Sigmoid colon (tissue), 4 donors: ENCODE results near the gene SPATA4.

Experiments used
- CTCF ChIP-seq, 4 experiments: fragments of 450-650 bp in 3 of 4; fragments of 200-600 bp in 1 of 4; IDR thresholded peaks; one replicate each; pipeline ENCODE4 v1.5.1; 2016 to 2019; ENCODE audit warnings: antibody characterized with exemption in 4 of 4, mild to moderate bottlenecking in 3 of 4, moderate library complexity in 2 of 4
- EP300 ChIP-seq, 4 donors: sonication (generic); formaldehyde crosslinking; IDR thresholded peaks; one replicate each; pipeline ENCODE4 v1.6.1; 2017; ENCODE audit warnings: antibody characterized with exemption in 4 of 4
- POLR2A ChIP-seq, 2 donors: fragments of 450-650 bp; IDR thresholded peaks; one replicate each; pipeline ENCODE4 v1.6.1; 2016; ENCODE audit warnings: antibody characterized with exemption in 2 of 2, mild to moderate bottlenecking in 2 of 2, moderate library complexity in 2 of 2
- POLR2AphosphoS5 ChIP-seq, 4 donors: sonication (generic); formaldehyde crosslinking; IDR thresholded peaks; one replicate each; pipeline ENCODE4 v1.6.1; 2017; ENCODE audit warnings: antibody characterized with exemption in 4 of 4

DNA sequence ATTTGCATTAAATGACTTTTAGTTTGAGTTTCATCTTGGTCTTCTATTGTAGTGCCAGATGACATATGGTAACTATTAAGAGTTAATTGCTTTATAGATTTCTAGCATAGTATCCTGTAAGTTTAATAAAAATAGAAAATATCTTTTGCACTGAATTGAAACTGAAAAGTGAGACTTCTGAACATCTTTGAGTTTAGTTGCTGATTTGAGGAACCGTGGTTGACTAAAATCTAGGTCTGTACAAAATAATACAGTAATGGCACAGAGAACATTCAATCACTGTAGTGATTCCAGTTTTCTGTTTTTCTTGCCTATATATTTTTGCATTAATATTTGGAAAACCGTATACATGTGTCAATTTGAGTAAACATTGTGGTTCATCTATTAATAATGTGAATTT lies 60.7 kb downstream of the SPATA4 start:
- no peak for TF ChIP-seq CTCF (IDR thresholded peaks at IDR 0.05)
- no peak for TF ChIP-seq POLR2A (IDR thresholded peaks at IDR 0.05)
- TF ChIP-seq POLR2AphosphoS5 (IDR thresholded peaks at IDR 0.05): no peak
- TF ChIP-seq EP300 (IDR thresholded peaks at IDR 0.05): no peak
